ENCODE measurements around the gene VWA5B2. TPM values are rescaled to one million over a fixed set of nuclear protein-coding genes. Genes with fewer than 3 reads are reported as not detected.
A peak's percentile ranks its signal among the peaks of the same experiment; 100 is the strongest.

VWA5B2 gene
- total RNA-seq, 2 donors from 2014 or later = 6.0 to 15.8 TPM

GRCh38 chr3:184275961-184276910 is 46.9 kb downstream of the VWA5B2 start, which contains the start of gene ECE2:
Gene ECE2 (plus strand): TSS chr3:184276022. CDS start chr3:184276154, 132 bp downstream.
- intact Hi-C loops (cut with DNase I) = no loop called here
- Histone ChIP-seq H3K4me3 (no peak within 1 kb of the TSS), H3K4me1 (peaks cover 19% of the 10 kb centered on the region), H3K27ac (peak within 1 kb of the TSS in 3 of 4 donors; percentile 66 to 83 (median 80)), H3K9me3 (no peaks in the 10 kb centered on the region), H3K27me3 (no peaks in the 10 kb centered on the region), H3K36me3 (replicated peaks in 1 of 2; ENCODE audit: insufficient read depth in 1 of 2, low read depth in 2 of 2) (no peaks in the 10 kb centered on the region)
- peak in 1 of 3 donors; percentile 17 for TF ChIP-seq POLR2A (IDR thresholded peaks at IDR 0.05)
- TF ChIP-seq, protein P1, sequence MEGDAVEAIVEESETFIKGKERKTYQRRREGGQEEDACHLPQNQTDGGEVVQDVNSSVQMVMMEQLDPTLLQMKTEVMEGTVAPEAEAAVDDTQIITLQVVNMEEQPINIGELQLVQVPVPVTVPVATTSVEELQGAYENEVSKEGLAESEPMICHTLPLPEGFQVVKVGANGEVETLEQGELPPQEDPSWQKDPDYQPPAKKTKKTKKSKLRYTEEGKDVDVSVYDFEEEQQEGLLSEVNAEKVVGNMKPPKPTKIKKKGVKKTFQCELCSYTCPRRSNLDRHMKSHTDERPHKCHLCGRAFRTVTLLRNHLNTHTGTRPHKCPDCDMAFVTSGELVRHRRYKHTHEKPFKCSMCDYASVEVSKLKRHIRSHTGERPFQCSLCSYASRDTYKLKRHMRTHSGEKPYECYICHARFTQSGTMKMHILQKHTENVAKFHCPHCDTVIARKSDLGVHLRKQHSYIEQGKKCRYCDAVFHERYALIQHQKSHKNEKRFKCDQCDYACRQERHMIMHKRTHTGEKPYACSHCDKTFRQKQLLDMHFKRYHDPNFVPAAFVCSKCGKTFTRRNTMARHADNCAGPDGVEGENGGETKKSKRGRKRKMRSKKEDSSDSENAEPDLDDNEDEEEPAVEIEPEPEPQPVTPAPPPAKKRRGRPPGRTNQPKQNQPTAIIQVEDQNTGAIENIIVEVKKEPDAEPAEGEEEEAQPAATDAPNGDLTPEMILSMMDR (IDR thresholded peaks at IDR 0.05) = no peak
- 21% methylated on average over 28 of the region's 65 CpGs; no CpG with 5 or more reads in 1 of the 2 donors for WGBS, 2 donors
- ATAC-seq = peak; percentile 77
- peak; percentile 44 to 65 (median 58) for DNase-seq

DNA sequence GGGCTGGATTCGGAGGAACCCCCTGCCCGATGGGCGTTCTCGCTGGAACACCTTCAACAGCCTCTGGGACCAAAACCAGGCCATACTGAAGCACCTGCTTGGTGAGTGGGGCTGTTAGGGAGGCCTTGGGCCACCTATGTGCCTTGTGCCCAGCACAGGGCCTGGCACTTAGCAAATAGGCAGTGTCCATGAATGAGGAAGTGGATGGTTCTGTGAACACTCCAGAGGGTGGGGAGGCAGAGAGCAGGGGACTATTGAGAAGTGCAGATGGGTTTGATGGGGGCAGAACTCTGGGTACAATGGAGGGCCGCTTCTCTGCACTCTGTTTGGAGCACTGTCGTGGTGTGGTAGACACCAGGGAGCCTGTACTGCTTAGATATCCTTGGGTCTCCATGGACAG is 48.0 kb downstream of the VWA5B2 start:
- no peak for TF ChIP-seq POLR2A (IDR thresholded peaks at IDR 0.05)
- TF ChIP-seq, protein P1 (IDR thresholded peaks at IDR 0.05) = no peak
- Histone ChIP-seq H3K27me3 (no peaks in the 10 kb centered on the region), H3K27ac (peak overlapping the region in 1 of 4 donors; percentile 66), H3K9me3 (no peaks in the 10 kb centered on the region), H3K4me1 (peaks cover 19% of the 10 kb centered on the region), H3K36me3 (replicated peaks in 1 of 2; ENCODE audit: insufficient read depth in 1 of 2, low read depth in 2 of 2) (no peaks in the 10 kb centered on the region), H3K4me3 (no peak overlapping the region)
- 93 to 98% methylated on average over 2 to 6 of the region's 6 CpGs for WGBS, 2 donors
- ATAC-seq = no peak
- no peak for DNase-seq
- intact Hi-C loops (cut with DNase I) = no loop called here

DNA sequence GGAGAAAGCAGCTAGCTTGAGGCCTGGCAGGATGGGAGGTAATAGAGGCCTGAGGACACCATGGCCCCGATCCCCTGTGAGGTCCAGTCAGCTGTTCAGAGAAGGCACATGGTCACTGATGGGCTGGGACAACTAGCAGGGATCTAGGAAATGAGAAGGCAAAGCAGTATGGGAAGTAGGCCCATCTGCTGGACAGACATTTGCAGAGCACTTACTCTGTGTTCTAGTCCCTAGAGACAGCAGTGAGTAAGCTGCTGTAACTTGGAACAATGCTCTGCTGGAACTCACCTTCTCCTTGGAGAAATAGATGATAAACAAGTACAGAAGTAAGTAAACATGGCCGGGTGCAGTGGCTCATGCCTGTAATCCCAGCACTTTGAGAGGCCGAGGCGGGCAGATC is 53.6 kb downstream of the VWA5B2 start:
- H3K9me3 ChIP-seq = no peaks in the 10 kb centered on the region
- ATAC-seq = no peak
- H3K27me3 ChIP-seq = no peaks in the 10 kb centered on the region
- peaks cover 6% of the 10 kb centered on the region for H3K4me1 ChIP-seq
- no peak for TF ChIP-seq POLR2A (IDR thresholded peaks at IDR 0.05)
- WGBS, 2 donors = 84 to 85% methylated on average over 4 of the region's 4 CpGs
- intact Hi-C loops (cut with DNase I) = no loop called here
- no peaks in the 10 kb centered on the region for H3K36me3 ChIP-seq (replicated peaks in 1 of 2; ENCODE audit: insufficient read depth in 1 of 2, low read depth in 2 of 2)
- H3K4me3 ChIP-seq = no peak overlapping the region
- DNase-seq = no peak
- no peak overlapping the region for H3K27ac ChIP-seq

GRCh38 chr3:184283681-184284080 is 54.3 kb downstream of the VWA5B2 start:
- ATAC-seq = no peak
- H3K27ac ChIP-seq = no peak overlapping the region
- H3K4me1 ChIP-seq = peaks cover 6% of the 10 kb centered on the region
- no peaks in the 10 kb centered on the region for H3K9me3 ChIP-seq
- TF ChIP-seq POLR2A (IDR thresholded peaks at IDR 0.05) = no peak
- TF ChIP-seq, protein P1 (IDR thresholded peaks at IDR 0.05) = no peak
- no peaks in the 10 kb centered on the region for H3K36me3 ChIP-seq (replicated peaks in 1 of 2; ENCODE audit: insufficient read depth in 1 of 2, low read depth in 2 of 2)
- intact Hi-C loops (cut with DNase I) = no loop called here
- DNase-seq = no peak
- 82 to 89% methylated on average over 8 of the region's 8 CpGs for WGBS, 2 donors
- H3K27me3 ChIP-seq = no peaks in the 10 kb centered on the region
- H3K4me3 ChIP-seq = no peak overlapping the region

GRCh38 chr3:184284696-184285095 is 55.3 kb downstream of the VWA5B2 start:
- WGBS, 2 donors = 6 to 25% methylated on average over 3 to 4 of the region's 4 CpGs
- Histone ChIP-seq H3K9me3 (no peaks in the 10 kb centered on the region), H3K27me3 (no peaks in the 10 kb centered on the region), H3K4me1 (peaks cover 6% of the 10 kb centered on the region), H3K4me3 (no peak overlapping the region), H3K27ac (no peak overlapping the region), H3K36me3 (replicated peaks in 1 of 2; ENCODE audit: insufficient read depth in 1 of 2, low read depth in 2 of 2) (no peaks in the 10 kb centered on the region)
- intact Hi-C loops (cut with DNase I) = no loop called here
- DNase-seq (peak; percentile 73 to 90 (median 82)), ATAC-seq (peak; percentile 92)
- no peak for TF ChIP-seq POLR2A (IDR thresholded peaks at IDR 0.05)
- TF ChIP-seq, protein P1 (IDR thresholded peaks at IDR 0.05) = peak in 6 of 7 experiments; percentile 26 to 69 (median 64)

All from body of pancreas (tissue), 4 donors.